ENCODE results near the gene ALK.

DNA sequence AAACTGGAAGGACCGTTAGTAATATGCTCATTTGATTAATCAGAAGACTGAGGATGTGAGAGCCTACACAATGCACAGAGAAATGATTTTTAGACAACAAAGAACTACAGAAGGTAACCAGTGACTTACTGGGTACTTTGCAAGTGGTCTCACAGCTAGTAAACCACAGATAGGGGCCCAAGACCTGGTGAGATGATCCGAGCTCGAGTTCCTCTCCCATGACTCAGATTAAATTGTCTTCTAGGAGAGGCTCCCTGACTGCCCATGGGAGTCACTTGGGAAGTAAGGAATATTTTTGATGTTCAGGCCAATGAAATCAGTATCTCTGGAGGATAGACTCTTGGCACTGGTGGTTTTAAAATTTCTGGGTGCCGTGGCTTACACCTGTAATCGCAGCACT is 586.0 kb downstream of the ALK start:
- TF ChIP-seq POLR2A (IDR thresholded peaks at IDR 0.05; ENCODE audit: low read length) = no peak
- no peak for TF ChIP-seq GATA1 (IDR thresholded peaks at IDR 0.05; ENCODE audit: low read depth, low read length)
